IPS-NIHi11 (cell line): Measurements from ENCODE around the gene AADACL3.
"Not testable (repeated sequence)": the region's sequence is repeated elsewhere in the genome, so short reads cannot be mapped to it uniquely, and the experiment has no call there.

Experiments
- DNase-seq: peaks from one replicate; pipeline ENCODE4 v3.0.0; 2012; ENCODE audit warnings: mixed read lengths, low spot score

Gene AADACL3, protein sequence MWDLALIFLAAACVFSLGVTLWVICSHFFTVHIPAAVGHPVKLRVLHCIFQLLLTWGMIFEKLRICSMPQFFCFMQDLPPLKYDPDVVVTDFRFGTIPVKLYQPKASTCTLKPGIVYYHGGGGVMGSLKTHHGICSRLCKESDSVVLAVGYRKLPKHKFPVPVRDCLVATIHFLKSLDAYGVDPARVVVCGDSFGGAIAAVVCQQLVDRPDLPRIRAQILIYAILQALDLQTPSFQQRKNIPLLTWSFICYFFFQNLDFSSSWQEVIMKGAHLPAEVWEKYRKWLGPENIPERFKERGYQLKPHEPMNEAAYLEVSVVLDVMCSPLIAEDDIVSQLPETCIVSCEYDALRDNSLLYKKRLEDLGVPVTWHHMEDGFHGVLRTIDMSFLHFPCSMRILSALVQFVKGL

GRCh38 chr1:12715896-12716437, at the start of gene AADACL3:
AADACL3 (plus strand) TSS chr1:12716110; CDS start chr1:12716177, 67 bp downstream.
- DNase-seq: no peak

DNA sequence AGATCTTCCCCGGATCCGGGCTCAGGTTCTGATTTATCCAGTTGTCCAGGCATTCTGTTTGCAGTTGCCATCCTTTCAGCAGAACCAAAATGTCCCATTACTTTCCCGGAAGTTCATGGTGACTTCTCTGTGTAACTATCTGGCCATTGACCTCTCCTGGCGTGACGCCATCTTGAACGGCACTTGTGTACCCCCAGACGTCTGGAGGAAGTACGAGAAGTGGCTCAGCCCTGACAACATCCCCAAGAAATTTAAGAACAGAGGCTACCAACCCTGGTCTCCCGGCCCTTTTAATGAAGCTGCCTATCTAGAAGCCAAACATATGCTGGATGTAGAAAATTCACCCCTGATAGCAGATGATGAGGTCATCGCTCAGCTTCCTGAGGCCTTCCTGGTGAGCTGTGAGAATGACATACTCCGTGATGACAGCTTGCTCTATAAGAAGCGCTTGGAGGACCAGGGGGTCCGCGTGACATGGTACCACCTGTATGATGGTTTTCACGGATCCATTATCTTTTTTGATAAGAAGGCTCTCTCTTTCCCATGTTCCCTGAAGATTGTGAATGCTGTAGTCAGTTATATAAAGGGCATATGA, 49.7 kb upstream of the AADACL3 start:
- DNase-seq: no peak

DNA sequence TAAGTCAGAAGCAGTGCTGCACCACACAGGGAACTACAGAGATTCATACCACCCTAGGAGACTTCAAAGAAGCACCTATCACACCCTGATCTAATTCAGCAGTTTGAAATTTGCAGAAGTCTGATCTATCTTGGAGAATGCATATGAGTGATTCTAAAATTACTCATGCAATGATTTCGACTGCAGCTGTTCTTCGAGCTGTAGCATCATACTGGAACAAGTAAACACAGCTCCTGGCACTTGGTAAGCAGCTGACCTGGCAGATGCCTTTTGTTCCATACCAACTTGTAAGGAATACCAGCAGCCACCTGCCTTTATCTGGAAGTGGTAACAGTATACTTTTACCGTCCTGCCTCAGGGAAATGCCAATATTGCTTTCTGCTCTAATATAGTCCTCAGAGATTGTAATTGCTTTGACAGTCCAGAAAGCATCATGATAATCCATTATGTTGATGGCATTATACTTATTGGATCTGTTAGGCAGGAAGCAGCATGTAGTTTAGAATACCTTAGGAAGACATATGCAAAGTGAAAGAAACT, 46.3 kb upstream of the AADACL3 start:
- no peak for DNase-seq

DNA sequence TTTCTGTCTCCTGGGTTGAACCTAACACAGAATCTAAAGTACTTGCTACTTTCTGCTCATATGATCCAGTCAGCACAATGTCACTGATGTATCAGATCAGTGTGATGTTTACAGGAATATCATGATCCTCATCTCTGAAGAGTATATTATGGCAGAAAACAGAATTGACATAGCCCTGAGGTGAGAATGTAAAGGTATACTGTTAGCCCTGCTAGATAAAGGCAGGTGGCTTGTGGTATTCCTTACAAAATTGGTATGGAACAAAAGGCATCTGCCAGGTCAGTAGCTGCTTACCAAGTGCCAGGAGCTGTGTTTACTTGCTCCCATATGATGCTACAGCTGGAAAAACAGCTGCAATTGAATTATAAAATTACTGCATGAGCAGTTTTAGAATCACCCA, 41.6 kb upstream of the AADACL3 start:
- DNase-seq: no peak

DNA sequence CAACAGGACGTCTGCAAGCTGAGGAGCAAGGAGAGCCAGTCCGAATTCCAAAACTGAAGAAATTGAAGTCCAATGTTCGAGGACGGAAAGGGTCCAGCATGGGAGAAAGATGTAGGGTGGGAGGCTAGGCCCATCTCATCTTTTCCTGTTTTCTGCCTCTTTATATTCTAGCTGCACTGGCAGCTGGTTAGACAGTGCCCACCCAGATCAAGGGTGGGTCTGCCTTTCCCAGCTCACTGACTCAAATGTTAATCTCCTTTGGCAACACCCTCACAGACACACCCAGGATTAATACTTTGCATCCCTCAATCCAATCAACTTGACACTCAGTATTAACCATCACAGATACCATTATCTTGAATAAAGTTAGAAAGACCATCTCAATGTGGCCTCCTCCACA, 39.8 kb upstream of the AADACL3 start:
- not testable (repeated sequence) for DNase-seq

DNA sequence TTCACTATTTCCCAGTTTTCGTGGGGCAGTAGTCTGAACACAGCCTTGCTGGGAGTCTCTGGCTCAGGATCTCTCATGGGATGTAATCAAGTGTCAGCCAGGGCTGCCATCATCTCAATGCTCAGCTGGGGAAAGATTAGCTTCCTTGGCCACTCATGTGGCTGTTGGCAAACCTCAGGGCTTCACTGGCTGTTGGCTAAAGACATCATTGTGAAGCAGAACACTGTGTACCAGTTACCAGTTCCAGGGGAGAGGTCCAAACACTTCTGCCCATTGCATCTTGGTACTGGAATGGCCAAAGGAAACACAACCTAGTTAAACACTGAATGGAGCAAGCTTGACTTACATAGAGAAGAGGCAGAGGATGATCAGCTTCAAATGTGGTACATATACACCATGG, 38.3 kb upstream of the AADACL3 start:
- DNase-seq: no peak

- no peak for DNase-seq
These were observed 37.6 kb upstream of the AADACL3 start for GRCh38 chr1:12678350-12678749.

GRCh38 chr1:12678820-12679219, 37.1 kb upstream of the AADACL3 start:
- DNase-seq: no peak

GRCh38 chr1:12690156-12690555, 25.8 kb upstream of the AADACL3 start:
- no peak for DNase-seq

- DNase-seq: no peak
These were observed 22.7 kb upstream of the AADACL3 start for GRCh38 chr1:12692967-12693782.

- DNase-seq: no peak
These were observed 19.3 kb upstream of the AADACL3 start for GRCh38 chr1:12696658-12697057.

GRCh38 chr1:12697397-12697796, 18.5 kb upstream of the AADACL3 start:
- no peak for DNase-seq

GRCh38 chr1:12703821-12704451, 12.0 kb upstream of the AADACL3 start:
- DNase-seq: no peak

GRCh38 chr1:12706061-12706460, 9.8 kb upstream of the AADACL3 start:
- no peak for DNase-seq

DNA sequence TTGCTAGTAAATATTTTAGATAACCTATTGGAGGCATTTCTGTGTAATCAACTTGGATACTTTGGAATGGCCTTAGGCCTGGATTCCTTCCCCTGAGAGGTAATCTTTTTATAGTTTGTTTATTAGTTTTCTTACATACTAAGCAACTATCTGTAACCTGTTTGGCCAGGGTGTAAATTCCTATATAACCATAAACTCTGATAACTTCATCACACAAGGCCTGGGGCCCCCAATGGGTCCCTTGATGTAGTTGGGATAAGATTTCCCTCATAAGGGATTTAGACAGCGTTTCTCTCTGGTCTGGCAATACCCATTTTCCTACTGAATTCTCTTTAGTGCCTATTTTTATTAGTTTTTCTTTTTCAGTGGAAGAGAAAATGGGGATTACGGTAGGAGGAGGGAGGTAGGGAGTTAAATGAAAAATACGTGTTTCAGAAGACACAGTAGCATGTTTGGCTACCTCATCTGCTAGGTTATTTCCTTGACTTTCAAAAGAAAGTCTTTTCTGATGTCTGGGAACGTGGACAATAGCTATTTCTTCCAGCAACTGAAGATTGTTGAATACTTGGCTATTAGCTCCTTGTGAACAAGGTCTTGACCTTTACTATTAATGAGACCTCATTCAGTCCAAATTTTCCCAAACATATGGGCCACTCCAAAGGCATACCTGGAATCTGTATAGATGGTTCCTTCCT, 7.4 kb upstream of the AADACL3 start:
- DNase-seq: no peak

- DNase-seq: no peak
These were observed 6.8 kb upstream of the AADACL3 start for GRCh38 chr1:12709091-12709491.

GRCh38 chr1:12709696-12710095, 6.2 kb upstream of the AADACL3 start:
- DNase-seq: no peak

- DNase-seq: no peak
These were observed 4.4 kb upstream of the AADACL3 start for GRCh38 chr1:12711536-12711935.

GRCh38 chr1:12712076-12712475, 3.8 kb upstream of the AADACL3 start:
- DNase-seq: no peak

GRCh38 chr1:12712929-12713328, 3.0 kb upstream of the AADACL3 start:
- DNase-seq: no peak

DNA sequence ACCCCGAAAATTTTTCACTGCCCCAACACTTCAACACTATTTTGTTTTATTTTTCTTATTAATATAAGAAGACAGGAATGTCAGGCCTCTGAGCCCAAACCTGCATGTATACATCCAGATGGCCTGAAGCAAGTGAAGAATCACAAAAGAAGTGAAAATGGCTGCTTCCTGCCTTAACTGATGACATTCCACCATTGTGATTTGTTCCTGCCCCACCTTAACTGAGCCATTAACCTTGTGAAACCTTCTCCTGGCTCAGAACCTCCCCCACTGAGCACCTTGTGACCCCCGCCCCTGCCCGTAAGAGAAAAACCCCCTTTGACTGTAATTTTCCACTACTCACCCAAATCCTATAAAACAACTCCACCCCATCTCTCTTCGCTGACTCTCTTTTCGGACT, 2.3 kb upstream of the AADACL3 start:
- not testable (repeated sequence) for DNase-seq
